HG03571 (cell line): ENCODE measurements around the gene LHX1.

Source experiments
- ATAC-seq: cut with Tn5 transposase; IDR thresholded peaks from one replicate; pipeline ENCODE4 v1.9.1; 2021; ENCODE audit not compliant: unreplicated experiment

The LHX1 gene

GRCh38 chr17:36937959-36938565 lies 787 bp downstream of the LHX1 start:
- ATAC-seq: no peak

DNA sequence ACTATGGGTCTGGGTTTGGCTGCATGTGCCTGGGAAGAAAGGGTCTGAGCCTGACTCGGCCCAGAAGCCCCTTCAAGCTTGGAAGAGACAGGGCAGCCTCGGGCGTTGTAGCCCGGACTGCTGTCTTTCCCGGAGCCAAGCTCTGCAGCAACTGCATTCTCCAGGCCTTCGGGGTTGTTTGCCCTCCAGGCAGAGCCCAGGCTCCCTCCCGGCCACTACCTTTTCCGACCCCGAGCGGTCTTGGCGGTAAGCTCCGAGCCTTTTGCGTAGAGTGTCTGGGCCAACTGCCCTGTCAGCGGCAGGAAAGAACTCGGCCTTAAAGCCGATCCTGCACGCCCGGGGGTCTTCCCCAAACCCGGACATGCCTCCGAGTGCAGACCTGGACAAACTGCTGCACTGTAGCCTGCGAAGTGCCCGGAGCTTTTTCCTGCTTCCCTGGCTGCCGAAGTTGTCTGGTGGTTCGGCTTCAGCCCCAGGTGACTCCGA lies 1.3 kb downstream of the LHX1 start:
- ATAC-seq: no peak

GRCh38 chr17:36939052-36939801 lies 2.0 kb downstream of the LHX1 start:
- no peak for ATAC-seq

DNA sequence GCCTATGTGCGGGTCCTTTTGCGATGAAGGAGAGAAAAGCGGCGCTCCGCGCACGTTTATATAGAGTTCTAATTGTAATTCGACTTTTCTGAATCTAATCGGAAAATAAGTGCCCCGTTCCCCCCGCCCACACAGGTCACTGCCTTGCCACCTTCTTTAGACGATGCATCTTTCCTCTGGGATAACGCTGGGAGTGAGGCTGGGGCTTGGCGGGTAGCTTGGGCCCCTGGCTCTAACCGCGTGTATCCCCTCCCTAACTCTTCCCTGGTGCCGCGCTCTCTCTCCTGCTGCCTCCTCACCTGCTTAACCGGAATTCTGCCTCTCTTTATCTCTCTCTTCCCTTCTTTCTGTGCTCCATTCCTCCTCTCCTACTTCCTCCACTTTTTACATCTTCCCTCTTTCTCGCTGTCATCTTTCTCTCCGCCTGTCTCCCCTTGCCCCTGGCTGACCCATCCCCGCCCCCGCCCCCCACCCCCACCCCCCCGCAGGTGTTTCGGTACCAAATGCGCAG lies 2.6 kb downstream of the LHX1 start:
- ATAC-seq: no peak

GRCh38 chr17:36940313-36941264 lies 3.3 kb downstream of the LHX1 start:
- ATAC-seq: no peak

DNA sequence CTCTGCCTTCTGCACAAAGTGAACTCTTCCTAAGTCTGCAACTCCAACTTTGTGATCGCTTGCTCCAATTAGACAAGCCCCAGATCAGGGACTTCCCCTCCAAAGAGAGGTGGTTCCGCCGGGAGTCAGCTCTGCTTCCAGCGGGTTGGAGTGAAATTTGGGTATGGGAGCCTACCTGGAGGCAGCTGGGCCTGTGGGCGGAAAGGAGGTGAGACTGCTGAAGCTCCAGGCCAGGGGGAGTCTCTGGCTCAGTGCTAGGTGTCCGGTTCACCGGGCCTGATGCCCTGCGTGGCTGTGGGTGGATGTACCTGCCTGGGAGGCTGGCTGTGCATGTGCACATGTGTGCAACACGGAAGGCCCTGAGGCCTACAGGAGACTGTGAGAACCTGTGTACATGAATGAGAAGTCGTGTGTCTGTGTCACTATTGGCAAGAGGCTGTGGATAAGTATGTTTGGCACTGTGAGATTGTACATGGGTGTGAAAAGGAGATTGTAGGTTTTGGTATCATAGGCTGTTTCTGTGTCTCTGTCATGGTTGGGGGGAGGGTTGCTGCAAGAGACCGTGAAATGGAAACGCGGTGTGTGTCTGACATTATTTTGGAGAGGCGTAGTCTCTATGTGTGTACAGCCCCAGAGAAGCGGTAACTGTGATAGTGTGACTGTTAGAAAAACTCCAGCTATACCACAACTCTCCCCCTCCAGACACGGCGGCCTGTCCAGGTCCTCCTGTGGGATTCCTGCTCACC lies 4.2 kb downstream of the LHX1 start:
- no peak for ATAC-seq

- no peak for ATAC-seq
These were observed 4.8 kb downstream of the LHX1 start for GRCh38 chr17:36942019-36942599.

- ATAC-seq: no peak
These were observed 5.4 kb downstream of the LHX1 start for GRCh38 chr17:36942631-36943125.

DNA sequence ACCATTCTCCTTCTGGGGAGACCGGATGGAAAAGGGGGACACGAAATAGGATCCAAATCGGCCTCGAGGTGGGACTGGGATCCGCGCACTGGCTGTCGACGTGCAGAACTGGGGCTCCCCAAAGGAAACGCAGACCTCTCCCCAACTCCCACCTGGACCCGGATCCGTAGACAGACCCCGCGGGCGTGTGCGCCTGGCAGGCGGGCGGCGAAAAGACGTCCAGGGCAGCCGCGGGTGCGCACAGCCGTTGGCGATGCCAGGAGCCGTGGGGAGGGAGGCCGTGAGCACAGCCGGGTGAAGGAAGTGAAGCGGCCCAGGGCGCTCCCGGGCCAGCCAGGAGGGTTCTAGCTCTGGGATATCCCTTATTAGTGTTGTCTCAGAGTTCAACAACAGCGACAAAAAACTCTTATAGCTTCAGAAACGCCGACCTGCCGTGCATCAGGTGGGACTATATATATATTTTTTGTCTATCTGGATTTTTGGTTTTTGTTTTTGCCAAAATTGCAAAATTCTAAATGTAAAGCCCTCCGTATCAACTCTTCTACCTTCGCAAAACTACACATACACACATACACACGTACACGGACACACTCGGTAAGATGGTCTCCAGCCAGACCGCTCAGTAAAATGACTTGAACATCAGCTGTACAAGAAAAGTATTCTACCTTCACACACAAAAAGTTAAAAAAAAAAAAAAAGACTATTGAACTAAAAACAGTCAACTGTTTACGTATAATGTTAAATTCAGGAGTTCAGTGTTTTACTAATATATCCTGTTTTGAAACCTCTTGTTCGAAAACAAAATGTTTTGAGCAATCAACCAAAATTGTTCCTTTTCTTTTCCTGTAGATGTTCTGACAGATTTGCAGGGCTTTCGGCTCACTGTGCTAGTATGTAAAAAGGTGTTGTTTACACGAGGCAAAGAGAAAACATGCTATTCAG lies 6.2 kb downstream of the LHX1 start:
- ATAC-seq: no peak

DNA sequence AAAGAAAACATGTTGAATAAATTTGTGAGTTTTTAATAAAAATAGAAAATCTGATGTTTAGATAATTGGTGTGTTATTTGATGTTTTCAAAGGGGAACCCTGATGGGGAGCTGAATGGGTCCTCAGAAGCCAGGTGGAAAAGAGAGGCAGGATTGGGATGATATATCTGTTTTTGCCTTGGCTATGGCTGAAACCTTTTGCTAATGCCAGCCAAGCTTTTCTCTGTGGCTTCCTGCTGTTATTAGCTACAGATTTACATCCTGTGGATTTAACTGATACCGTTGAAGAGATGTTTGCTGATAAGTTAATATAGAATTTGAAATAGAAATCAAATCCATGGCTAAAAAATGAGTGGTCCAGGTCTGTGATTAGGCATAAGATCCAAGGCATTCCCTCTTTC lies 7.3 kb downstream of the LHX1 start:
- ATAC-seq: no peak

GRCh38 chr17:36945140-36945539 lies 7.9 kb downstream of the LHX1 start:
- no peak for ATAC-seq

GRCh38 chr17:36945959-36946725 lies 8.9 kb downstream of the LHX1 start:
- ATAC-seq: no peak

DNA sequence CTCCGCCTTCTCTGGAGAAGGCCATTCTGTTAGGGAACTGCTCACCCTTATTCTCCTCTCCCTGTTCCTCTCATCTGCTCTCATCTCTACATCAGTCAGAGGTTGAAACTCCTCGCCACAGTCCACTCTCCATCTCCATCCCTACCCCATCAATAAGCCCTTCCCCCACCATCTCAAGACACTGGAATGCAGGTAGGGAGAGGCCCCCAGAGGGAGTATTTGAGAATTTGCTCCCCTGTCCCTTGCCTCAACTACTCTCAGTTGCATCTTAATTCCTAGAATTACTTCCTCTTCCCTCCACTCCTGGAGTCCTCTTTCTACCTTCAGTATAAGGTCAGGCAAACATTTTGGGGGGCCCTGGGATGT lies 9.4 kb downstream of the LHX1 start:
- ATAC-seq: no peak

DNA sequence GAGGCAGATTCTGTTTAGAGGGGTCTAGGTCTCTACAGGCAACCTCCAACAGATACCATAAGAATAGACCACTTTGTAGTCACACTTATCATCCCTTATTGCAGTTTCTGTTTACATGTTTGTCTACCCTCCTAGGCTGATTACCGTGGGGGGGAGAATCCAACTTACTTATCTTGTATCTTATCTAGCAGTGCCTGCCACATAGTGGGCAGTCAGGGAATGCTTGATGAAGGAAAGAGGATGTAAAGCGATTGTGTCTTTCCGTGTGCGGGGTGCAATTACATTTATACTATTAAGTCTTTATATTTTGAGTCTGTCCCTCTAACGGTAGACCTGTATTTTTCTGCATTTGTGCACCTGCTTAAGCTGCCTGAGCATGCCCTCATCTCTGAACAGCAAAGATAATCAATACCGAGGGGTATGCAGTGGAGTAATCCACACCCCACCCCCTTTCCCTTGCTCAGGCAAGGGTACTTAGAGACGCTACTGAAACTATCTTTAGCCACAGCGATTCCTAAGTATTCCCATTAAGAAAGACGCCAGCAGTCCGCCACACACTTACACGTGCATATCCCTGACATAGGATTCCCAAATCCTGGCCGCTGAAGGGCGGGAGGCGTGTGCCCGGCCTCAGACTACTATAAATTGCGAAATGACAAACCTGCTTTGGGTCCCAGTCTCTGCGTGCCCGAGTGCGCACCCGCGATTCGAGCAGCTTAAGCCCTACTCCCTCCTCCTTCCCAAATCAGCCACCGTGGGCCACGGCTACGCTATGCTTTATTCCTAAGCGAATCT lies 10.8 kb downstream of the LHX1 start:
- no peak for ATAC-seq

- ATAC-seq: peak; percentile 96
These were observed 11.6 kb downstream of the LHX1 start, which contains the start of gene AATF for GRCh38 chr17:36948717-36949460. Gene AATF (plus strand): TSS chr17:36948954. CDS start chr17:36949126, 172 bp downstream.

DNA sequence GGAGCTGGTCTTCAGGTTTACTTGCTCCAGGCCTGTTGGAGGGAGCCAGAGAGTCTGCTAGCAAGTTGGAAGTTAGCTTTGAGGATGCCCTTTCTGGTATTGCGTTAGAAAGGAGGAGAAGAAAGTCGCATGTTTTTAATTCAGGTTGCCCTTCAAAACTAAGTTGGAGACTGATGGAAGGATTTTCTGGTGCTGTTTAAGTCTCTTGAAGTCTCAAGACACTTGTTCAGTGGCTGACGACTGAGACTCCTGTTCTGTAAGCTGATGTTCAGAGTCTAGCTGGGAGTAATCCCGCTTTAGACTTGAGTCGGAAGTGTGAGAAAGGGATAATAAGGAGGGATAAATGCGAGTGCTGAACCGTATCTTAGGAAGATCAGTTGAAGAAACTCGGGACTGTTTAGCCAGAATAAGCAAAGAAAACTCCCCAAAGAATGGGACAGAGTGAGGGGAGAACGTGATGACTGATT lies 12.2 kb downstream of the LHX1 start:
- ATAC-seq: no peak

DNA sequence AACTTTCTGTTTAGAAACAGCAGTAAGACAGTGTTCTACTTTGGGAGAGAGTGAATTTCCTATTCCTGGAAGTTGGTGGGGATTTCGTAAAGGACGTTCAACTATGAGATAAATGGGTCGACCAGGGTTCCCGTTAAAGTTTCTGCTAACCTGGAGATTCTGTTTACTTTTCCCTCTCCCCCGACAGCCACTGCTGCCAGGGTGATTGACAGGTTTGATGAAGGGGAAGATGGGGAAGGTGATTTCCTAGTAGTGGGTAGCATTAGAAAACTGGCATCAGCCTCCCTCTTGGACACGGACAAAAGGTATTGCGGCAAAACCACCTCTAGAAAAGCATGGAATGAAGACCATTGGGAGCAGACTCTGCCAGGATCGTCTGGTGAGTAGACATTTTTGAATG lies 12.8 kb downstream of the LHX1 start:
- ATAC-seq: no peak
